ENCODE measurements around the gene HGFAC. TPM values are rescaled to one million over a fixed set of nuclear protein-coding genes. Genes with fewer than 3 reads are reported as not detected.

HGFAC gene
- total RNA-seq, 1 donor from 2014 or later: 1.5 TPM

GRCh38 chr4:3477750-3478430 lies 36.1 kb downstream of the HGFAC start:
- intact Hi-C loops (cut with DNase I): no loop called here
- ATAC-seq (no peak), DNase-seq (ENCODE audit: missing footprints) (peak; percentile 42)

GRCh38 chr4:3478446-3479357 lies 36.9 kb downstream of the HGFAC start:
- DNase-seq (ENCODE audit: missing footprints) (peak; percentile 45), ATAC-seq (no peak)
- intact Hi-C loops (cut with DNase I): no loop called here

- DNase-seq (ENCODE audit: missing footprints): peak; percentile 68
- ATAC-seq: no peak
- intact Hi-C loops (cut with DNase I): loop anchor here (5.0 kb wide), 1 partner anchor 53 kb away; the partner anchor contains the start of gene LRPAP1
These were observed 37.8 kb downstream of the HGFAC start for GRCh38 chr4:3479358-3480101.

- ATAC-seq (peak; percentile 24), DNase-seq (ENCODE audit: missing footprints) (peak; percentile 88)
- intact Hi-C loops (cut with DNase I): loop anchor here (5.0 kb wide), 1 partner anchor 52 kb away; the partner anchor contains the start of gene LRPAP1
These were observed 38.9 kb downstream of the HGFAC start for GRCh38 chr4:3480528-3481112.

- no peak for DNase-seq (ENCODE audit: missing footprints)
- intact Hi-C loops (cut with DNase I): loop anchor here (5.0 kb wide), 1 partner anchor 51 kb away; the partner anchor contains the start of gene LRPAP1
- ATAC-seq: no peak
These were observed 39.4 kb downstream of the HGFAC start for GRCh38 chr4:3481113-3481531.

GRCh38 chr4:3481783-3482393 lies 40.1 kb downstream of the HGFAC start:
- no peak for ATAC-seq
- intact Hi-C loops (cut with DNase I): loop anchor here (5.0 kb wide), 1 partner anchor 50 kb away; the partner anchor contains the start of gene LRPAP1
- no peak for DNase-seq (ENCODE audit: missing footprints)

GRCh38 chr4:3482707-3483106 lies 40.9 kb downstream of the HGFAC start:
- intact Hi-C loops (cut with DNase I): loop anchor here (5.0 kb wide), 1 partner anchor 50 kb away; the partner anchor contains the start of gene LRPAP1
- ATAC-seq: no peak
- DNase-seq (ENCODE audit: missing footprints): no peak

GRCh38 chr4:3483471-3483921 lies 41.7 kb downstream of the HGFAC start:
- peak; percentile 85 for DNase-seq (ENCODE audit: missing footprints)
- ATAC-seq: peak; percentile 76
- intact Hi-C loops (cut with DNase I): loop anchor here (5.0 kb wide), 1 partner anchor 49 kb away; the partner anchor contains the start of gene LRPAP1

GRCh38 chr4:3484057-3484973 lies 42.5 kb downstream of the HGFAC start:
- intact Hi-C loops (cut with DNase I): loop anchor here (5.0 kb wide), 1 partner anchor 48 kb away; the partner anchor contains the start of gene LRPAP1
- DNase-seq (ENCODE audit: missing footprints) (peak; percentile 48), ATAC-seq (peak; percentile 63)

GRCh38 chr4:3485011-3485791 lies 43.4 kb downstream of the HGFAC start:
- DNase-seq (ENCODE audit: missing footprints) (peak; percentile 55), ATAC-seq (no peak)
- intact Hi-C loops (cut with DNase I): no loop called here

- intact Hi-C loops (cut with DNase I): no loop called here
- ATAC-seq: no peak
- no peak for DNase-seq (ENCODE audit: missing footprints)
These were observed 44.2 kb downstream of the HGFAC start for GRCh38 chr4:3485886-3486540.

GRCh38 chr4:3486541-3487540 lies 45.1 kb downstream of the HGFAC start:
- DNase-seq (ENCODE audit: missing footprints) (peak; percentile 61), ATAC-seq (no peak)
- intact Hi-C loops (cut with DNase I): no loop called here

GRCh38 chr4:3487861-3488260 lies 46.1 kb downstream of the HGFAC start:
- no peak for ATAC-seq
- intact Hi-C loops (cut with DNase I): no loop called here
- no peak for DNase-seq (ENCODE audit: missing footprints)

GRCh38 chr4:3488820-3489219 lies 47.1 kb downstream of the HGFAC start:
- ATAC-seq: no peak
- DNase-seq (ENCODE audit: missing footprints): peak; percentile 37
- intact Hi-C loops (cut with DNase I): no loop called here

Measured in Right ventricle myocardium inferior (tissue), 1 donor.